Type B pancreatic cell (in vitro differentiated cells): ENCODE results near the gene WWC1. TPM values are rescaled to one million over a fixed set of nuclear protein-coding genes. Genes with fewer than 3 reads are reported as not detected.

Experiments
- DNase-seq: peaks from one replicate; pipeline ENCODE4 v3.0.0; 2021; ENCODE audit warnings: mixed read lengths; ENCODE audit not compliant: unreplicated experiment; ENCODE audit errors: extremely low spot score
- H3K27ac Mint-ChIP-seq: 2 replicates; pipeline ENCODE4 v1.8.0; 2021; ENCODE audit warnings: mild to moderate bottlenecking, mixed read lengths
- H3K27me3 Mint-ChIP-seq: 2 replicates; pipeline ENCODE4 v1.8.0; 2021; ENCODE audit warnings: mixed read lengths
- H3K36me3 Mint-ChIP-seq: 2 replicates; pipeline ENCODE4 v1.8.0; 2021; ENCODE audit warnings: mixed read lengths
- H3K4me1 Mint-ChIP-seq: one replicate; pipeline ENCODE4 v1.8.0; 2021; ENCODE audit warnings: mixed read lengths; ENCODE audit not compliant: unreplicated experiment
- H3K4me3 Mint-ChIP-seq: 2 replicates; pipeline ENCODE4 v1.8.0; 2021; ENCODE audit warnings: mild to moderate bottlenecking, mixed read lengths
- H3K9me3 Mint-ChIP-seq: 2 replicates; pipeline ENCODE4 v1.8.0; 2021; ENCODE audit warnings: mixed read lengths
- CTCF ChIP-seq: fragments of 200-600 bp; sonication (generic); conservative IDR thresholded peaks from 2 replicates; pipeline ENCODE4 v1.5.0; 2021; ENCODE audit warnings: antibody characterized with exemption, mild to moderate bottlenecking
- total RNA-seq: library from RNA; stranded (reverse); gene quantifications from 2 replicates; pipeline ENCODE4 v1.2.1, GENCODE V29; 2021; ENCODE audit warnings: low replicate concordance

Gene WWC1
- total RNA-seq, 1 donor from 2014 or later = 80.1 TPM

DNA sequence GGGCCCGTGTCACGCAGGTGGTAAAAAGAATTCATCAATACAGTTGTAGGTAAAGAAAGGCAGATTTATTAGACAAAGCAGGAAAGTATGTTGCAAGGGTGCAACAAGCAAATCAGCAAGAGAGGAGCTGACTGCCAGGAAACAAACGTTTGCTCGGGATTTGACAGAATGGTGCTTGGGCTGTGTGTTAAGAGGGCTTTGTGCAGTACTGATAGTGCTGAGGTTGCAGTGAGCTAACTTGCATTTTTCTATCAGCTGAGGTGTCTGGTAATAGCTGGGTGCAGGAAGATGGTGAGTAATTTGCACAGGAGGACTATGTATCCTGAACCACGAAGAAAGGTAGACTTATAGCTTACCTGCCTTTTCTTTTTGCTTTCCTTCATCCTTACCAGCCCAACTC lies 190.9 kb downstream of the WWC1 start:
- Mint-ChIP-seq H3K9me3 (no peaks in the 10 kb centered on the region), H3K27me3 (no peaks in the 10 kb centered on the region), H3K4me1 (peaks cover 11% of the 10 kb centered on the region), H3K36me3 (no peaks in the 10 kb centered on the region), H3K27ac (peak overlapping the region; percentile 7), H3K4me3 (no peak overlapping the region)
- no peak for TF ChIP-seq CTCF
- DNase-seq = no peak

GRCh38 chr5:168486136-168486879 lies 194.9 kb downstream of the WWC1 start, which contains the start of gene RARS1:
RARS1 (plus strand) TSS chr5:168486471; CDS start chr5:168486499, 28 bp downstream.
- peak; percentile 95 for DNase-seq
- no peaks in the 10 kb centered on the region for H3K27me3 Mint-ChIP-seq
- peaks cover 15% of the 10 kb centered on the region for H3K4me1 Mint-ChIP-seq
- H3K4me3 Mint-ChIP-seq = peak within 1 kb of the TSS; percentile 99
- peak within 1 kb of the TSS; percentile 93 for H3K27ac Mint-ChIP-seq
- no peaks in the 10 kb centered on the region for H3K9me3 Mint-ChIP-seq
- peak; percentile 94 for TF ChIP-seq CTCF
- H3K36me3 Mint-ChIP-seq = peaks cover 11% of the 10 kb centered on the region

GRCh38 chr5:168489059-168489458 lies 197.6 kb downstream of the WWC1 start:
- Mint-ChIP-seq H3K4me3 (peak overlapping the region; percentile 70), H3K4me1 (peaks cover 15% of the 10 kb centered on the region), H3K36me3 (peaks cover 20% of the 10 kb centered on the region), H3K27ac (no peak overlapping the region), H3K9me3 (no peaks in the 10 kb centered on the region), H3K27me3 (no peaks in the 10 kb centered on the region)
- no peak for TF ChIP-seq CTCF
- no peak for DNase-seq

DNA sequence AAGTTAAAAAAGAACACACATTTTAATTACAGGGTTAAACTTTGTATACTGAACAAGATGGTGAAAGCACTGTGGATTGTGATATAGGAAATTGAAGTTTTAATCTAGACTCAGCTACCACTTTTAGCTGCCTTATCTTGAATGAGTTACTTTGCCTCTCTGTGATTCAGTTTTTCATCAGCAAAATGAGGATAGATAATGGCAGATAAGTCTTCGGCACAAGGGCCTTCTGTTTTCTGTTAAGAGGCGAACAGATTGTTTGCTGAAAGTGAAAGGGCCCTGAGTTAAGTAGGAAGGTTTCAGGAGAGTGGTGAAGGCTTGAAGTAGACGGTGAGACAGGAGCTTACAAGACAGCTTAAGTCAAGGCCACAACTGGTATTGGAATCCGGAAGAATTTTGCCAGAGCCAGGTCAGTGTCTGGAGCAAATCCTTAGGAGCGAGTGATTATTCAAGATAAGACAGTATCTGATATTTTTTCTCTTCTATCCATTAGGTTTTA lies 202.7 kb downstream of the WWC1 start:
- no peak for TF ChIP-seq CTCF
- H3K36me3 Mint-ChIP-seq = peaks cover 40% of the 10 kb centered on the region
- no peaks in the 10 kb centered on the region for H3K4me1 Mint-ChIP-seq
- no peak overlapping the region for H3K27ac Mint-ChIP-seq
- no peaks in the 10 kb centered on the region for H3K27me3 Mint-ChIP-seq
- no peak overlapping the region for H3K4me3 Mint-ChIP-seq
- no peaks in the 10 kb centered on the region for H3K9me3 Mint-ChIP-seq
- no peak for DNase-seq

GRCh38 chr5:168502563-168503237 lies 211.3 kb downstream of the WWC1 start:
- no peak for DNase-seq
- Mint-ChIP-seq H3K27me3 (no peaks in the 10 kb centered on the region), H3K9me3 (no peaks in the 10 kb centered on the region), H3K27ac (no peak overlapping the region), H3K4me3 (no peak overlapping the region), H3K36me3 (peaks cover 26% of the 10 kb centered on the region), H3K4me1 (no peaks in the 10 kb centered on the region)
- TF ChIP-seq CTCF = no peak
